SK-N-SH (cell line): ENCODE measurements around the gene IGSF9B. TPM values are rescaled to one million over a fixed set of nuclear protein-coding genes. Genes with fewer than 3 reads are reported as not detected.
A peak's percentile ranks its signal among the peaks of the same experiment; 100 is the strongest.

Experiments used
- CTCF ChIA-PET: fragments of 300-600, 350-600 bp; formaldehyde crosslinking; extraction: SDS; loops from one replicate; lab custom pipeline; 2021; lab: Yijun Ruan, JAX
- POLR2A ChIA-PET: fragments of 350-600 bp; sonication (Branson Sonifier 250); formaldehyde crosslinking; extraction: SDS; loops from one replicate; lab custom pipeline; 2020; ENCODE audit warnings: antibody characterized with exemption, inconsistent platforms; lab: Yijun Ruan, JAX
- DNase-seq: peaks from one replicate; pipeline ENCODE4 v3.0.0; 2012
- H2AFZ ChIP-seq: fragments of 200-600 bp; sonication (generic); 2 replicates; pipeline ENCODE4 v1.8.1; 2016; ENCODE audit warnings: antibody characterized with exemption, mild to moderate bottlenecking, low read depth
- H3F3A ChIP-seq: fragments of 200-600 bp; sonication (generic); replicated peaks from 2 replicates; pipeline ENCODE3; 2016; ENCODE audit warnings: antibody characterized with exemption, mild to moderate bottlenecking; ENCODE audit not compliant: insufficient read depth
- H3K27ac ChIP-seq, 2 experiments: fragments of 200-500 bp in 1 of 2; fragments of 200-600 bp in 1 of 2; sonication (Bioruptor generic) in 1 of 2; sonication (generic), shearing (Covaris generic) in 1 of 2; 2 replicates each; pipeline versions ENCODE4 v1.5.1 to v1.6.1; 2014 to 2016; ENCODE audit warnings: low read depth in 2 of 2, inconsistent platforms in 1 of 2, low read length in 1 of 2, mild to moderate bottlenecking in 1 of 2, mixed read lengths in 1 of 2
- H3K27me3 ChIP-seq: fragments of 200-600 bp; sonication (generic), shearing (Covaris generic); 2 replicates; pipeline ENCODE4 v1.6.1; 2016; ENCODE audit warnings: mixed run types; ENCODE audit not compliant: insufficient read depth
- H3K36me3 ChIP-seq, 2 experiments: fragments of 200-500 bp in 1 of 2; fragments of 200-600 bp in 1 of 2; sonication (Bioruptor generic) in 1 of 2; sonication (generic) in 1 of 2; replicated peaks in 1 of 2; 2 replicates each; pipeline versions ENCODE3 to v1.5.1; 2014 to 2016; ENCODE audit warnings: low read length in 1 of 2, mild to moderate bottlenecking in 1 of 2; ENCODE audit not compliant: insufficient read depth in 2 of 2, control insufficient read depth in 1 of 2
- H3K4me1 ChIP-seq, 2 experiments: fragments of 200-500 bp in 1 of 2; fragments of 200-600 bp in 1 of 2; sonication (Bioruptor generic) in 1 of 2; sonication (generic), shearing (Covaris generic) in 1 of 2; 2 replicates each; pipeline versions ENCODE4 v1.5.1 to v1.6.1; 2014 to 2016; ENCODE audit warnings: low read depth in 1 of 2, low read length in 1 of 2, mixed run types in 1 of 2; ENCODE audit not compliant: insufficient read depth in 2 of 2, control insufficient read depth in 1 of 2
- H3K4me2 ChIP-seq: fragments of 200-600 bp; sonication (generic), shearing (Covaris generic); 2 replicates; pipeline ENCODE4 v1.6.1; 2017; ENCODE audit warnings: mixed run types
- H3K4me3 ChIP-seq, 2 experiments: fragments of 200-500 bp in 1 of 2; fragments of 200-600 bp in 1 of 2; sonication (Bioruptor generic) in 1 of 2; sonication (generic), shearing (Covaris generic) in 1 of 2; 2 replicates each; pipeline versions ENCODE4 v1.5.1 to v1.8.1; 2014 to 2016; ENCODE audit warnings: low read depth in 2 of 2, inconsistent platforms in 1 of 2, low read length in 1 of 2, mild to moderate bottlenecking in 1 of 2, mixed read lengths in 1 of 2, moderate library complexity in 1 of 2
- H3K79me2 ChIP-seq: fragments of 200-600 bp; sonication (generic); 2 replicates; pipeline ENCODE4 v1.8.1; 2017; ENCODE audit warnings: mild to moderate bottlenecking; ENCODE audit not compliant: insufficient read depth
- H3K9ac ChIP-seq: fragments of 200-600 bp; sonication (generic); 2 replicates; pipeline ENCODE4 v1.6.1; 2017; ENCODE audit warnings: mixed run types
- H3K9me2 ChIP-seq: fragments of 200-600 bp; sonication (generic); 2 replicates; pipeline ENCODE4 v1.6.1; 2017; ENCODE audit warnings: mixed run types
- H3K9me3 ChIP-seq: fragments of 200-600 bp; sonication (generic); 2 replicates; pipeline ENCODE4 v1.6.1; 2017; ENCODE audit warnings: mixed run types, mild to moderate bottlenecking, moderate library complexity
- H4K20me1 ChIP-seq: fragments of 200-600 bp; sonication (generic); 2 replicates; pipeline ENCODE4 v1.6.1; 2017; ENCODE audit warnings: mild to moderate bottlenecking, mixed run types; ENCODE audit not compliant: insufficient read depth
- CHD2 ChIP-seq: fragments of 150-350 bp; IDR thresholded peaks from 2 replicates; pipeline ENCODE4 v1.6.1; 2018; ENCODE audit warnings: low read length; ENCODE audit not compliant: partially characterized antibody
- ELF1 ChIP-seq: IDR thresholded peaks from 2 replicates; pipeline ENCODE4 v1.4.0; 2012
- EP300 ChIP-seq, 2 experiments: IDR thresholded peaks; 2 replicates each; pipeline versions ENCODE4 v1.4.0 to v1.6.1; 2012; ENCODE audit warnings: borderline replicate concordance in 1 of 2, low read depth in 1 of 2, low read length in 1 of 2
- FOXJ3 ChIP-seq: sonication (generic); formaldehyde crosslinking; IDR thresholded peaks from 2 replicates; pipeline ENCODE4 v1.5.1; 2020; ENCODE audit warnings: mild to moderate bottlenecking, missing genetic modification reagents
- GABPA ChIP-seq: IDR thresholded peaks from 2 replicates; pipeline ENCODE4 v1.4.0; 2012; ENCODE audit warnings: low read depth, mild to moderate bottlenecking
- GATA2 ChIP-seq: sonication (generic); formaldehyde crosslinking; IDR thresholded peaks from 2 replicates; pipeline ENCODE4 v1.5.0; 2020; ENCODE audit warnings: mild to moderate bottlenecking, missing genetic modification reagents
- MXI1 ChIP-seq: IDR thresholded peaks from 2 replicates; pipeline ENCODE4 v1.6.1; 2012; ENCODE audit warnings: mild to moderate bottlenecking, low read depth, low read length, improper control_type of control experiment
- NRF1 ChIP-seq: IDR thresholded peaks from 2 replicates; pipeline ENCODE4 v1.6.1; 2012; ENCODE audit warnings: low read depth, mild to moderate bottlenecking, low read length
- POLR2AphosphoS5 ChIP-seq: IDR thresholded peaks from 2 replicates; pipeline ENCODE4 v1.6.1; 2012; ENCODE audit warnings: low read depth, low read length
- RAD21 ChIP-seq: IDR thresholded peaks from 2 replicates; pipeline ENCODE4 v1.6.1; 2012; ENCODE audit warnings: mild to moderate bottlenecking, low read length
- RCOR1 ChIP-seq: fragments of 150-350 bp; IDR thresholded peaks from 2 replicates; pipeline ENCODE4 v1.6.1; 2017; ENCODE audit warnings: antibody characterized with exemption, low read length
- RFX5 ChIP-seq: IDR thresholded peaks from 2 replicates; pipeline ENCODE4 v1.6.1; 2012; ENCODE audit warnings: mild to moderate bottlenecking, improper control_type of control experiment, low read length
- TAF1 ChIP-seq: IDR thresholded peaks from 2 replicates; pipeline ENCODE4 v1.6.1; 2012; ENCODE audit warnings: low read depth, mild to moderate bottlenecking, low read length, moderate library complexity, borderline replicate concordance
- YY1 ChIP-seq: IDR thresholded peaks from 2 replicates; pipeline ENCODE4 v1.4.0; 2012; ENCODE audit warnings: low read depth, mild to moderate bottlenecking
- WGBS: methylation state at CpG from one replicate; pipeline ENCODE4 v1.1.6; 2017; ENCODE audit warnings: low lambda C conversion rate; 5-methylcytosine and 5-hydroxymethylcytosine counted together
- polyA plus RNA-seq, 3 experiments: library from polyadenylated mRNA; depleted of rRNA; stranded (reverse); fragments of >200 nt; gene quantifications; 2 replicates each; pipeline ENCODE4 v1.2.3, GENCODE V29; 2012
- TF ChIP-seq, protein P1 (sequence below): IDR thresholded peaks from 2 replicates; pipeline ENCODE4 v1.4.0; 2012; ENCODE audit warnings: low read depth, borderline replicate concordance
- TF ChIP-seq, protein P2 (sequence below): fragments of 150-350 bp; IDR thresholded peaks from 2 replicates; pipeline ENCODE4 v1.6.1; 2016; ENCODE audit warnings: mild to moderate bottlenecking, low read depth, low read length
- TF ChIP-seq, protein P3 (sequence below): IDR thresholded peaks from 2 replicates; pipeline ENCODE4 v1.4.0; 2012; ENCODE audit warnings: low read depth, borderline replicate concordance
- TF ChIP-seq, protein P4 (sequence below): fragments of 150-350 bp; IDR thresholded peaks from 2 replicates; pipeline ENCODE4 v1.6.1; 2017; ENCODE audit warnings: antibody characterized with exemption, low read length, low read depth, borderline replicate concordance
- TF ChIP-seq, protein P5 (sequence below): IDR thresholded peaks from 2 replicates; pipeline ENCODE4 v1.4.0; 2012; ENCODE audit warnings: low read depth
- TF ChIP-seq, protein P6 (sequence below): fragments of 200-600 bp; sonication (generic); IDR thresholded peaks from 2 replicates; pipeline ENCODE4 v1.6.1; 2017; ENCODE audit warnings: antibody characterized with exemption, mild to moderate bottlenecking, moderate library complexity

The IGSF9B gene
- polyA plus RNA-seq, 1 of the 3 experiments (the other 2 are of a cell fraction), result 0.41 TPM

- TF ChIP-seq, protein P1, sequence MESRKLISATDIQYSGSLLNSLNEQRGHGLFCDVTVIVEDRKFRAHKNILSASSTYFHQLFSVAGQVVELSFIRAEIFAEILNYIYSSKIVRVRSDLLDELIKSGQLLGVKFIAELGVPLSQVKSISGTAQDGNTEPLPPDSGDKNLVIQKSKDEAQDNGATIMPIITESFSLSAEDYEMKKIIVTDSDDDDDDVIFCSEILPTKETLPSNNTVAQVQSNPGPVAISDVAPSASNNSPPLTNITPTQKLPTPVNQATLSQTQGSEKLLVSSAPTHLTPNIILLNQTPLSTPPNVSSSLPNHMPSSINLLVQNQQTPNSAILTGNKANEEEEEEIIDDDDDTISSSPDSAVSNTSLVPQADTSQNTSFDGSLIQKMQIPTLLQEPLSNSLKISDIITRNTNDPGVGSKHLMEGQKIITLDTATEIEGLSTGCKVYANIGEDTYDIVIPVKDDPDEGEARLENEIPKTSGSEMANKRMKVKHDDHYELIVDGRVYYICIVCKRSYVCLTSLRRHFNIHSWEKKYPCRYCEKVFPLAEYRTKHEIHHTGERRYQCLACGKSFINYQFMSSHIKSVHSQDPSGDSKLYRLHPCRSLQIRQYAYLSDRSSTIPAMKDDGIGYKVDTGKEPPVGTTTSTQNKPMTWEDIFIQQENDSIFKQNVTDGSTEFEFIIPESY, result no peak
- TF ChIP-seq CHD2, result no peak
- no peak for TF ChIP-seq YY1
- TF ChIP-seq RAD21, result no peak
- TF ChIP-seq, all 33 proteins: peak for 0
Observed at GRCh38 chr11:133937468-133937867, 19.3 kb downstream of the IGSF9B start (continued).

DNA sequence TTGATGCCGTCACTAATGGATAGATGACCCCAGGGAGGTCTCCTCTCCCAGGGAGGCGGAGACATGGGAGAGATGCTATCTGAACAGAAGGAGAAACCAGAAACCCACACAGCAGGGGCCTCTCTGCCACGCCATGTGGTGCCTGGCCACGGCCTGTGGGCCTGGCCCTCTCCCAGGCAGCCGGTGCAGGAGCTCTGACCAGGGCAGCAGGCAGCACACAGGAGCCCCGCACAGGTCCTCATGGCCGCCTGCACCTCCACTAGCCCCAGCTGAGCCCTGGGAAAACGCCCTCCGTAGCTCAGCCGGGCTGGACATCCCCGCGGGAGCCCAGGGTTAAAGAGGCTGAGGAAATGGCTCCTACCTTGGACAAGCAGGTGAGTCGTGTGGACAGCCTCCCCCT, 19.8 kb downstream of the IGSF9B start:
- Histone ChIP-seq H3K36me3 (no peaks in the 10 kb centered on the region), H3K9me3 (no peaks in the 10 kb centered on the region), H3K4me1 (peaks cover 0 to 73% of the 10 kb centered on the region in 2 experiments; a peak in 1 of 4 replicates), H3K27ac (peak overlapping the region in 1 of 2 experiments; percentile 100; a peak in 2 of 4 replicates), H3F3A (no peaks in the 10 kb centered on the region), H3K9me2 (no peaks in the 10 kb centered on the region), H3K9ac (no peak overlapping the region), H3K27me3 (no peaks in the 10 kb centered on the region), H2AFZ (no peak overlapping the region), H3K79me2 (no peaks in the 10 kb centered on the region), H3K4me3 (no peak overlapping the region; a peak in 1 of 4 replicates), H4K20me1 (no peaks in the 10 kb centered on the region), H3K4me2 (no peak overlapping the region)
- CTCF ChIA-PET, result interaction anchor here (0.7 to 6.7 kb wide), 9 partner anchors 10 to 113 kb away, joined by 3 to 45 read pairs (median 6); partner anchors contain the start of gene IGSF9B
- 33% methylated on average over 4 of the region's 13 CpGs for WGBS
- peak; percentile 95 for DNase-seq
- POLR2A ChIA-PET, result interaction anchor here (0.9 to 5.7 kb wide), 9 partner anchors 8 to 104 kb away, joined by 3 to 102 read pairs (median 6); partner anchors contain the start of gene IGSF9B
- no peak for TF ChIP-seq GABPA
- TF ChIP-seq, protein P2, sequence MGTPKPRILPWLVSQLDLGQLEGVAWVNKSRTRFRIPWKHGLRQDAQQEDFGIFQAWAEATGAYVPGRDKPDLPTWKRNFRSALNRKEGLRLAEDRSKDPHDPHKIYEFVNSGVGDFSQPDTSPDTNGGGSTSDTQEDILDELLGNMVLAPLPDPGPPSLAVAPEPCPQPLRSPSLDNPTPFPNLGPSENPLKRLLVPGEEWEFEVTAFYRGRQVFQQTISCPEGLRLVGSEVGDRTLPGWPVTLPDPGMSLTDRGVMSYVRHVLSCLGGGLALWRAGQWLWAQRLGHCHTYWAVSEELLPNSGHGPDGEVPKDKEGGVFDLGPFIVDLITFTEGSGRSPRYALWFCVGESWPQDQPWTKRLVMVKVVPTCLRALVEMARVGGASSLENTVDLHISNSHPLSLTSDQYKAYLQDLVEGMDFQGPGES, result no peak; the same call in 1 of the 2 replicates
- peak; percentile 34 for TF ChIP-seq RAD21
- no peak for TF ChIP-seq TAF1
- peak; percentile 87 for TF ChIP-seq RCOR1
- peak in 1 of 2 experiments; percentile 95; a peak in 2 of 4 replicates for TF ChIP-seq EP300 (IDR thresholded peaks at IDR 0.05; ENCODE audit: borderline replicate concordance in 1 of 2, low read depth in 1 of 2, low read length in 1 of 2)
- TF ChIP-seq, protein P3, sequence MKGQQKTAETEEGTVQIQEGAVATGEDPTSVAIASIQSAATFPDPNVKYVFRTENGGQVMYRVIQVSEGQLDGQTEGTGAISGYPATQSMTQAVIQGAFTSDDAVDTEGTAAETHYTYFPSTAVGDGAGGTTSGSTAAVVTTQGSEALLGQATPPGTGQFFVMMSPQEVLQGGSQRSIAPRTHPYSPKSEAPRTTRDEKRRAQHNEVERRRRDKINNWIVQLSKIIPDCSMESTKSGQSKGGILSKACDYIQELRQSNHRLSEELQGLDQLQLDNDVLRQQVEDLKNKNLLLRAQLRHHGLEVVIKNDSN, result no peak
- TF ChIP-seq NRF1, result no peak
- TF ChIP-seq MXI1, result peak; percentile 96
- TF ChIP-seq FOXJ3 (CRISPR knock-in tag), result peak; percentile 74; the same call in 1 of the 2 replicates
- TF ChIP-seq ELF1, result no peak
- TF ChIP-seq, protein P4, sequence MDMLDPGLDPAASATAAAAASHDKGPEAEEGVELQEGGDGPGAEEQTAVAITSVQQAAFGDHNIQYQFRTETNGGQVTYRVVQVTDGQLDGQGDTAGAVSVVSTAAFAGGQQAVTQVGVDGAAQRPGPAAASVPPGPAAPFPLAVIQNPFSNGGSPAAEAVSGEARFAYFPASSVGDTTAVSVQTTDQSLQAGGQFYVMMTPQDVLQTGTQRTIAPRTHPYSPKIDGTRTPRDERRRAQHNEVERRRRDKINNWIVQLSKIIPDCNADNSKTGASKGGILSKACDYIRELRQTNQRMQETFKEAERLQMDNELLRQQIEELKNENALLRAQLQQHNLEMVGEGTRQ, result no peak
- TF ChIP-seq RFX5, result no peak
- TF ChIP-seq, protein P5, sequence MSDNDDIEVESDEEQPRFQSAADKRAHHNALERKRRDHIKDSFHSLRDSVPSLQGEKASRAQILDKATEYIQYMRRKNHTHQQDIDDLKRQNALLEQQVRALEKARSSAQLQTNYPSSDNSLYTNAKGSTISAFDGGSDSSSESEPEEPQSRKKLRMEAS, result no peak
- TF ChIP-seq POLR2AphosphoS5, result no peak
- TF ChIP-seq GATA2 (CRISPR knock-in tag), result peak; percentile 98
- TF ChIP-seq, protein P6, sequence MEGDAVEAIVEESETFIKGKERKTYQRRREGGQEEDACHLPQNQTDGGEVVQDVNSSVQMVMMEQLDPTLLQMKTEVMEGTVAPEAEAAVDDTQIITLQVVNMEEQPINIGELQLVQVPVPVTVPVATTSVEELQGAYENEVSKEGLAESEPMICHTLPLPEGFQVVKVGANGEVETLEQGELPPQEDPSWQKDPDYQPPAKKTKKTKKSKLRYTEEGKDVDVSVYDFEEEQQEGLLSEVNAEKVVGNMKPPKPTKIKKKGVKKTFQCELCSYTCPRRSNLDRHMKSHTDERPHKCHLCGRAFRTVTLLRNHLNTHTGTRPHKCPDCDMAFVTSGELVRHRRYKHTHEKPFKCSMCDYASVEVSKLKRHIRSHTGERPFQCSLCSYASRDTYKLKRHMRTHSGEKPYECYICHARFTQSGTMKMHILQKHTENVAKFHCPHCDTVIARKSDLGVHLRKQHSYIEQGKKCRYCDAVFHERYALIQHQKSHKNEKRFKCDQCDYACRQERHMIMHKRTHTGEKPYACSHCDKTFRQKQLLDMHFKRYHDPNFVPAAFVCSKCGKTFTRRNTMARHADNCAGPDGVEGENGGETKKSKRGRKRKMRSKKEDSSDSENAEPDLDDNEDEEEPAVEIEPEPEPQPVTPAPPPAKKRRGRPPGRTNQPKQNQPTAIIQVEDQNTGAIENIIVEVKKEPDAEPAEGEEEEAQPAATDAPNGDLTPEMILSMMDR, result no peak
